NCI-H2227 treated with DMSO at 0.1 percent for 48 hours (cell line): ENCODE data around the gene TRPC4AP.

Experiments
- DNase-seq: peaks from one replicate; lab custom pipeline; 2025; lab: John Stamatoyannopoulos, UW

TRPC4AP gene

DNA sequence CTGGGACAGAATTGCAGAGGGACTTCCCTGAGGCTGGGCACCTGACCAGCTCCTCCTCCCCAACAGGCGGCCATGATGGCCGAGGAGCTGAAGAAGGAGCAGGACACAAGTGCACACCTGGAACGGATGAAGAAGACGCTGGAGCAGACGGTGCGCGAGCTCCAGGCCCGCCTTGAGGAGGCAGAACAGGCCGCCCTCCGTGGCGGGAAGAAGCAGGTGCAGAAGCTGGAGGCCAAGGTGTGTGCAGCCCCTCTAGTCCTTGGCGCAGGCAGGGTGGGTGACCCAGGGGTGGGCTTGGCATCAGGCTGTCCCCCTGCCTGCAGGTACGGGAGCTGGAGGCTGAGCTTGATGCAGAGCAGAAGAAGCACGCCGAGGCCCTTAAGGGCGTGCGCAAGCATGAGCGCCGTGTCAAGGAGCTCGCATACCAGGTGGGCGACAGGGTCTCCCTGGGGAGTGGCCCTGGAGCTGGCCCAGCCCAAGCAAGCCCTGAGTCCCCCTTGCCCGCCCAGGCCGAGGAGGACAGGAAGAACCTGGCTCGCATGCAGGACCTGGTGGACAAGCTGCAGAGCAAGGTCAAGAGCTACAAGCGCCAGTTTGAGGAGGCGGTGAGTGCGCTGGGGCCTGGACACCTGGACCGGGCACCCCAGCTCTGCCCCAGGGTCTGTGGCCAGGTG is 91.5 kb downstream of the TRPC4AP start:
- DNase-seq: no peak

DNA sequence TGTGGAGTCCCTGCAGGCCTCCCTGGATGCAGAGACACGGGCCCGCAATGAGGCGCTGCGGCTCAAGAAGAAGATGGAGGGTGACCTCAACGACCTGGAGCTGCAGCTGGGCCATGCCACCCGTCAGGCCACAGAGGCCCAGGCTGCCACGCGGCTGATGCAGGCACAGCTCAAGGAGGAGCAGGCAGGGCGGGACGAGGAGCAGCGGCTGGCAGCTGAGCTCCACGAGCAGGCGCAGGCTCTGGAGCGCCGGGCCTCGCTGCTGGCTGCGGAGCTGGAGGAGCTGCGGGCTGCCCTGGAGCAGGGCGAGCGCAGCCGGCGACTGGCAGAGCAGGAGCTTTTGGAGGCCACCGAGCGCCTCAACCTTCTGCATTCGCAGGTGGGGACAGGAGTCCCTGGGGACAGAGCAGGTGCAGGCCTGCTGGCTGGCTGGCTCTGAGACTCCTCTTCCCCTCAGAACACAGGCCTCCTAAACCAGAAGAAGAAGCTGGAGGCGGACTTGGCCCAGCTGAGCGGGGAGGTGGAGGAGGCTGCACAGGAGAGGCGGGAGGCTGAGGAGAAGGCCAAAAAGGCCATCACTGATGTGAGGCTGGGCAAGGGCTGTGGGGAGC is 92.2 kb downstream of the TRPC4AP start:
- DNase-seq: no peak

DNA sequence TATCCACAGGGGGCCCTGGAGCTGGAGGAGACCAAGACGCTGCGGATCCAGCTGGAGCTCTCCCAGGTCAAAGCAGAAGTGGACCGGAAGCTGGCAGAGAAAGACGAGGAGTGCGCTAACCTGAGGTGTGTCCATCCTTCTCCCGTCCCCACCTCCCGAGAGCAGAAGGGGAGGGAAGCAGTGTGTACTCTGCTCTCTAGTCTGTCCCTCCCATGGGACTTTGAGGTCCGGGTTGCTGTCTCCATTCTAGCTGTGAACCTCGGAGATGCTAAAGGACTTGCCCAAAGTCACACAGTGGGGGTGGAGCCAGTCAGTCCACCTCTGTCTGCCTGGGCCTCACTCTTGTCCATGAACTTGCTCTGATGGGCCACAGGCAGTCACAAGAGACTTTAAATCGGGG is 92.8 kb downstream of the TRPC4AP start:
- DNase-seq: no peak

DNA sequence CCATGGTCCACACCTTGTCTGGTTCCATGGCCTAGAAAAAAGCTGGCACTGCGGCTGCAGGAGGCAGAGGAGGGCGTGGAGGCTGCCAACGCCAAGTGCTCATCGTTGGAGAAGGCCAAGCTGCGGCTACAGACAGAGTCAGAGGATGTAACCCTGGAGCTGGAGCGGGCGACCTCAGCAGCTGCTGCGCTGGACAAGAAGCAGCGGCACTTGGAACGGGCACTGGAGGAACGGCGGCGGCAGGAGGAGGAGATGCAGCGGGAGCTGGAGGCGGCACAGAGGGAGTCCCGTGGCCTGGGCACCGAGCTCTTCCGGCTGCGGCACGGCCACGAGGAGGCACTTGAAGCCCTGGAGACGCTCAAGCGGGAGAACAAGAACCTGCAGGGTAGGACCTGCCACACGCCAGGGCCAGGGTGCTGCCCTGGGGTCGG is 93.6 kb downstream of the TRPC4AP start:
- no peak for DNase-seq

DNA sequence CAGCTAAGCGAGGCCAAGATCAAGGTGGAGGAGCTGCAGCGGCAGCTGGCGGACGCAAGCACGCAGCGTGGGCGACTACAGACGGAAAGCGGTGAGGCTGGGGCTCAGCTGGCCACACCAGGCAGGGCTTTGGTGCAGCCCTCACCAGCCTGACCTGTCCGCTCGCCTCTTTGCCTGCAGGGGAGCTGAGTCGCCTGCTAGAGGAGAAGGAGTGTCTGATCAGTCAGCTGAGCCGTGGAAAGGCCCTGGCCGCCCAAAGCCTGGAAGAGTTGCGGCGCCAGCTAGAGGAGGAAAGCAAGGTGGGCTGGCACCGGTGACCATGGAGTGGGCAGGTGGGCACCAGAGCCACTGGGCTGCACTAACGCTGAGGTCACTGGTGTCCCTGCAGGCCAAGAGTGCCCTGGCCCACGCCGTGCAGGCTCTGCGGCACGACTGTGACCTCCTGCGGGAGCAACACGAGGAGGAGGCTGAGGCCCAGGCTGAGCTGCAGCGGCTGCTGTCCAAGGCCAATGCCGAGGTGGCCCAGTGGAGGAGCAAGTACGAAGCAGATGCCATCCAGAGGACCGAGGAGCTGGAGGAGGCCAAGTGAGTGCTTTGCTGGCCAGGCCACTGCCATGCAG is 94.2 kb downstream of the TRPC4AP start:
- no peak for DNase-seq

DNA sequence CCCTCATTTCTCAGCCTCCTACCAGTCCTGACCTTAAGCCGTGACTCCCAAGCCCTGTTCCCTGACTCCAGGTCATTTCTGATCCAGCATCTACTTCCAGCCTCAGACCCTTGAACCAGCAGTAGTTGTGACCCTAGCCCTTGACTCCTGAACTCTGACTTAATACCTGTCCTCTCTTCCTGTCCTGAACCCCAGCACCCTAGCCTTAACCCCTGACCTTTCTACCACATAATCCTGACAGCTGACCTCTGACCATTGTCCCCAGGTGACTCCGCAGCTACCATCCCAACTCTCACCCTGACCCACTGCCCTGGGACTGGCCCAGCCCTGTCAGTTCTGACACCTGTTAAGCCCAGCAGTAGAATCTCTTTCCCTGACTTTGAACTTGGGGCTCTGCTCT is 94.8 kb downstream of the TRPC4AP start:
- DNase-seq: no peak

DNA sequence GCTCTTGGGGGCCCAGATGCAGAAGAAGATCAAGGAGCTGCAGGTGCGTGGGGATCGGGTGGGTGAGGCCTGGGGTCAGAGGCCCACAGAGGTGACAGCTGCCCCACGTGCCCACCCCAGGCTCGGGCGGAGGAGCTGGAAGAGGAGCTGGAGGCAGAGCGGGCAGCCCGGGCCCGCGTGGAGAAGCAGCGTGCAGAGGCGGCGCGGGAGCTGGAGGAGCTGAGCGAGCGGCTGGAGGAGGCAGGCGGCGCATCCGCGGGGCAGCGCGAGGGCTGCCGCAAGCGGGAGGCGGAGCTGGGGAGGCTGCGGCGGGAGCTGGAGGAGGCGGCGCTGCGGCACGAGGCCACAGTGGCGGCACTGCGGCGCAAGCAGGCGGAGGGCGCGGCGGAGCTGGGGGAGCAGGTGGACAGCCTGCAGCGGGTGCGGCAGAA is 95.5 kb downstream of the TRPC4AP start:
- no peak for DNase-seq

DNA sequence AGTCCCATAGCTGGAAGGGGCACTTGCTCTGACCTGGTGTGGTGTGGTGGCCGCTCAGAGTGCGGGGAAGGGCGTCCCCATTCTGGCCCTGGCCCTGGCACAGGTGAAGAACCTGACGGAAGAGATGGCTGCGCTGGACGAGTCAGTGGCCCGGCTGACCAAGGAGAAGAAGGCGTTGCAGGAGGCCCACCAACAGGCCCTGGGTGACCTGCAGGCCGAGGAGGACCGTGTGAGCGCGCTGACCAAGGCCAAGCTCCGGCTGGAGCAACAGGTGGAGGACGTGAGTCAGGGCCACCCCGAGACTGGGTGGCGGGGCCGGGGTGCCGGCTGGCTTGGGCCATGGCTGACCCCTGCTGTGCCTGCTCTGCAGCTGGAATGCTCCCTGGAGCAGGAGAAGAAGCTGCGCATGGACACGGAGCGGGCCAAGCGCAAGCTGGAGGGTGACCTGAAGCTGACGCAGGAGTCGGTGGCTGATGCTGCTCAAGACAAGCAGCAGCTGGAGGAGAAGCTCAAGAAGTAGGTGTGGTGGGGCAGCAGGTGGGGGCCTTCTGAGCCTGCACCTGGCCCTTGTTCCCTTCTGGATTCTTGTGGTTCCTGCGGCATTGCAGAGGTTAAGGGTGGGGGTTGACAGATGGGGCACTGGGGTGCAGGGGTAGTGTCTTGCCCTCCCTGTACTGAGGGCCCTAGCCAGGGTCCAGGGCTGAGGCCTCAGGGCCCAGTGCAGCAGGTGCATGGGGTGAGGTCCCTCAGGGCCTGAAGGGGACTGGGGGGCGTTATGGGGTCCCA is 96.2 kb downstream of the TRPC4AP start:
- DNase-seq: no peak

DNA sequence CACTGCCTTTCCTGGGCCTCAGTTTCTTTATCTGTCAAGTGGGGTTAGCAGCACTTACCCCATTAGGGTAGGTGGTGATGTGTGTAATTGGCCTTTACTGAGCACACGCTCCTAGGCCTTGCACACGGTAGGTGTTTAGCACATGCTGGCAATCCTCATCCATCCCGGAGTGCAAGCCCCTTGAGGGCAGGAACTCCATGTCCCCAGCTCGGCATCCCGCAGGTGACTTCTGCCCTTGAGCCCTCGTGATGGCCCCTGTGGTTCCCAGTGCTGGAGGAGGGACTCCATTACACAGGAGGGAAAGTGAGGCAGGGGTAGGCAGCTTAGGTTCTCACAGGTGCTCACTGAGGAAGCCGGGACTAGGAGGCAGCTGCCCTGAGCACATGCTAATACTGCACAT is 96.9 kb downstream of the TRPC4AP start:
- DNase-seq: no peak

DNA sequence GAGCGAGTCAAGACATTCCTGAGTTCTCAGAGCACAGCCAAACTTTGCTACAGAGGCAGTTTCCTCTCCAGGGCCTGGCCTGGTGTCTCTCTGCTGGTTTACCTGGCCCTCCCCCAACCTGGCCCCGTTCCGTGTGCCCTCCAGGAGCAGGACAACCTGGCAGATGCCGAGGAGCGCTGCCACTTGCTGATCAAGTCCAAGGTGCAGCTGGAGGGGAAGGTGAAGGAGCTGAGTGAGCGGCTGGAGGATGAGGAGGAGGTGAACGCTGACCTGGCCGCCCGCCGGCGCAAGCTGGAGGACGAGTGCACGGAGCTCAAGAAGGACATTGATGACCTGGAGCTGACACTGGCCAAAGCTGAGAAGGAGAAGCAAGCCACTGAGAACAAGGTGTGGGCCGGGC is 97.4 kb downstream of the TRPC4AP start:
- no peak for DNase-seq

DNA sequence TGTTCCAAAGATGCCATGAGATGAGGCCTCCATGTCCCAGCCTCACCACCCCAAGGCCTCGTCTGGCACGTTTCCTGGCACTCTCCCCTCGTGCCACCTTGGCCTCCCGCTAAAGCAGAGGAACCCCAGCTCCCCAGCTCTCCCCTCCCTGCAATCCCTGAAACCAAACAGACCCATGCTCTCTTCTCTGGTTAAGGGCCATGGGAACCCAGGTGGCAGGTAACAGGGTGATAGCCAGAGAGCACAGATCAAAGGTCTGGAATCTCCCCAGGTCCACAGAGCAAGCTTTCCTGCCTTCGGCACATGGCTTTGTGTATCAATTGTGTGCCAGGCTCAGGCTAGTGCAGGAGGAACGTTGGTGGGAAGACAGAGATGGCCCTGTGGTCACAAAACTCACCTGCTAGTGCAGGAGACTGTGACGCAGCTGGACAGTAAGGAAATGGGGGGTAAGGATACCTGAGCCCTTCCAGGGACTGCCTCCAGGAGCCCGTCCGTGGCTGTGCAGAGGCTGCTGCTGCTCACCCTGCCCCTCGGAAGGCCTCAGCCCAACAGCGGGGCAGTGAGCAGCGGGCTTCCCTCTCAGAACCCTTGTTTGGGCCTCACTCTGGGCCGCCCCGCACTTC is 98.0 kb downstream of the TRPC4AP start:
- no peak for DNase-seq

DNA sequence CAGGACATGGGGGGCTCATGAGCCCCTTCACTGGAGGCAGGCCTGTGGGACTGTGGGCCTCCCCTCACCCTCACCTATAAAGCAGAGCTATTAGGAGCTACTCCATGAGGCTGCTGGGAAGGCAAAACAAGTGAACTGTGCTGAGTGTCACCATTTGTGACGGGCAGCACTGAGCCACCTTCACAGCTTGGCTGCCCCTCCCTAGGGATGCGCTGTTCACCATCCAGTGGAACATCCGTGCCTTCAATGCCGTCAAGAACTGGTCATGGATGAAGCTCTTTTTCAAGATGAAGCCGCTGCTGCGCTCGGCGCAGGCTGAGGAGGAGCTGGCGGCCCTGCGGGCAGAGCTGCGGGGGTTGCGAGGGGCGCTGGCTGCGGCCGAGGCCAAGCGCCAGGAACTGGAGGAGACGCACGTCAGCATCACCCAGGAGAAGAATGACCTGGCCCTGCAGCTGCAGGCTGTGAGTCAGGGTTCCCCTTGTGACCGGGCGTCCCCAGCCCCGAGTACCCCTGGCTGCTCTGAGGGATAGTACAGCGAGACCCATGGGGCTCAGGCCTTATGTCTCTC is 98.6 kb downstream of the TRPC4AP start:
- DNase-seq: no peak

DNA sequence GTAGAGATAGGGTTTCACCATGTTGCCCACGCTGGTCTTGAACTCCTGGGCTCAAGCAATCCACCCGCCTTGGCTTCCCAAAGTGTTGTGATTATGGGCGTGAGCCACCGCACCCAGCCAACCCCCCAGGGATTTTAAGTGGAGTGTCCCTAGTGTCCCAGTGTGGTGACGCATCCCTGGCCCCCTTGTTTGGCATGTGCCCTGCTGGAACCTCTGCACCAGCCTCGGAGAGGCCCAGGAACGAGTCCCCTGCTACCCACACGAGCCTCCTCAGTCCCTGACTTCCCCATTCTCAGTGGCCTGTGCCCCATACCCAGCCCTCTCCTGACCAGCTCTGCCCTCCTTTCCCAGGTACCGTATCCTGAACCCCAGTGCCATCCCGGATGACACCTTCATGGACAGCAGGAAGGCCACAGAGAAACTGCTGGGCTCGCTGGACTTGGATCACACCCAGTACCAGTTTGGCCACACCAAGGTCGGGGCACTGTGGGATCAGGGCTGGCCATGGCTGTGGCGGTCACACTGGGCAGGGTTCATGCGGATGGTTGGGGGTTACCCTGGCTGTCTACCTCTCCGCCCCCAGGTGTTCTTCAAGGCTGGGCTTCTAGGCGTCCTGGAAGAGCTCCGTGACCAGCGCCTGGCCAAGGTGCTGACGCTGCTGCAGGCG is 99.7 kb downstream of the TRPC4AP start:
- no peak for DNase-seq

DNA sequence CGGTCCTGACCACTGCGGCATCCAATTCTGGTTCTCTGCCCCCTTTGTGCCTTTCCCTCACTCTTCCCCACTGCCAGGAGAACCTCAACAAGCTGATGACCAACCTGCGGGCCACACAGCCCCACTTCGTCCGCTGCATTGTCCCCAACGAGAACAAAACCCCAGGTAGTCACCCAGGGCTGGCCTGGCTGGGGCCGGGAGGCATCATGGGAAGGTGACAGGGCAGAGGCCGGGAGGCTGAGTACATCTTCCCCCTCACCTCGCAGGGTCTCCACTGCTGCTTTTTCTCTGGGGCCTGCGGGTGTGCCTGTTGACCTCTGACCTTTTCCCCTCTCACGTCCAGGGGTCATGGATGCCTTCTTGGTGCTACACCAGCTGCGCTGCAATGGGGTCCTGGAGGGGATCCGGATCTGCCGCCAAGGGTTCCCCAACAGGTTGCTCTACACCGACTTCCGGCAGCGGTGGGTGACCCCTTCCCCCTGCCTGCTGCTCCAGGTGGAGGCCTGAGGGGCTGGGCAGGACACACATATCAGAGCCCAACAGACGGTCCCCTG is 101.9 kb downstream of the TRPC4AP start:
- no peak for DNase-seq

DNA sequence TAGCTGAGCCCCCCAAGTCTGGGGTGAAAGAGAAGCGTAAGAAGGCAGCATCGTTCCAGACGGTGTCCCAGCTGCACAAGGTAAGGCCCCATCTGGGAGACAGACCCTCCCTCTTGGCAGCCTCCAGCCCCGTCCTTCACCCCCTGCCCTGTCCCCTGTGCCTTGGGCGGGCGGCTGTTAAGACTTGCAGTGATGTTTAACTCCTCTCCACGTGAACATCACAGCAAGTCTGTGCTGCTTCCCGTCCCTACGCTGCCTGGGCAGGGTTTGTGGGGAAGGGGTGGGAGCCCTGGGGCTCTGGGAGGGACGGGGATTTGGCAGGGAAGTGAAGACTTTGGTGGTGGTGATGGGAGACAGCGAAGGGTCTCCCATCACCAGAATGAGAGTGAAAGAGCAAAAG is 102.4 kb downstream of the TRPC4AP start:
- no peak for DNase-seq

DNA sequence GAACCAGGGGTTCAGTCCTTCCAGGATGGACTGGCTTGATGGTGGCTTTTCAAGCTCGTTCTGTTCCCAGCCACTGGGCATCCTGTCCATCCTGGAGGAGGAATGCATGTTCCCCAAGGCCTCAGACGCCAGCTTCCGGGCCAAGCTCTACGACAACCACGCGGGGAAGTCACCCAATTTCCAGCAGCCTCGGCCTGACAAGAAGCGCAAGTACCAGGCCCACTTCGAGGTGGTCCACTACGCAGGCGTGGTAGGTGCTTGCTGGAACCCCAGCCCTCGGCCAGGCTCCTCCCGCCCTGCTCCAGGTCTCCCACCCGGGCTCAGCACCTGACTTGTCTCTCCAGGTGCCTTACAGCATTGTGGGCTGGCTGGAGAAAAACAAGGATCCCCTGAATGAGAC is 102.9 kb downstream of the TRPC4AP start:
- no peak for DNase-seq

DNA sequence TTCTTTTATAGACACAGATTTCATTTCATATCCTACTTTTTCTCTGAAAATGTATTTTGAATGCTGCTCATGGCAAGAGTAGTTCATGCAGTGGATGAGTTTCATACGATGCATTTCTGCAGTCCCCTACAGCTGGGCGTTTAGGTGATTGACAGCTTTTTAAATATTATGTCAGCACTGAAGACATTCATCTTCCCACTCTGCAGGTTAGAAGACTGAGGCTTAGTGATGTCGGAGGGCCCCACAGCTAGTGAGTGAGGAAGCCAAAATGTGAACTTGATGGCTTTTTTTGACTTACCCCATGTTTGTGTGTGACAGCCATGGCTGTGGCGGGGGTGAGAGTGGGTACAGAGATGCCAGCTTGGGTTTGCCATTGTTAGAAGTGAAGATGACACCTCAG is 103.5 kb downstream of the TRPC4AP start:
- DNase-seq: no peak

DNA sequence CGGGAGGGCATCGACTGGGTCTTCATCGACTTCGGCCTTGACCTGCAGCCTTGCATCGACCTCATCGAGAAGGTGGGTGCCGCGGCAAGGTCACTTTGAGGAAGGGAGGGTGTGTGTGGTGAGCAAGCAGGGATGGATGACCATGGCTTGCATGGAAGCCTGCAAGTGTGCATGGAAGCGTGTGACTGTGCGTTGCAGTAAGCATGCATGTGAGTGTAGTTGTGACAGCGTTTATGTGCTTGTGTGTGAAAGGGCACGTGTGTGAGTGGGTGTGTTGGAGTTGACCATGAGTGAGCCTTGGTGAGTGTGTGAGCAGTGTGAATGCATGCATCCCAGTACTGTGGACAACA is 104.4 kb downstream of the TRPC4AP start:
- no peak for DNase-seq

DNA sequence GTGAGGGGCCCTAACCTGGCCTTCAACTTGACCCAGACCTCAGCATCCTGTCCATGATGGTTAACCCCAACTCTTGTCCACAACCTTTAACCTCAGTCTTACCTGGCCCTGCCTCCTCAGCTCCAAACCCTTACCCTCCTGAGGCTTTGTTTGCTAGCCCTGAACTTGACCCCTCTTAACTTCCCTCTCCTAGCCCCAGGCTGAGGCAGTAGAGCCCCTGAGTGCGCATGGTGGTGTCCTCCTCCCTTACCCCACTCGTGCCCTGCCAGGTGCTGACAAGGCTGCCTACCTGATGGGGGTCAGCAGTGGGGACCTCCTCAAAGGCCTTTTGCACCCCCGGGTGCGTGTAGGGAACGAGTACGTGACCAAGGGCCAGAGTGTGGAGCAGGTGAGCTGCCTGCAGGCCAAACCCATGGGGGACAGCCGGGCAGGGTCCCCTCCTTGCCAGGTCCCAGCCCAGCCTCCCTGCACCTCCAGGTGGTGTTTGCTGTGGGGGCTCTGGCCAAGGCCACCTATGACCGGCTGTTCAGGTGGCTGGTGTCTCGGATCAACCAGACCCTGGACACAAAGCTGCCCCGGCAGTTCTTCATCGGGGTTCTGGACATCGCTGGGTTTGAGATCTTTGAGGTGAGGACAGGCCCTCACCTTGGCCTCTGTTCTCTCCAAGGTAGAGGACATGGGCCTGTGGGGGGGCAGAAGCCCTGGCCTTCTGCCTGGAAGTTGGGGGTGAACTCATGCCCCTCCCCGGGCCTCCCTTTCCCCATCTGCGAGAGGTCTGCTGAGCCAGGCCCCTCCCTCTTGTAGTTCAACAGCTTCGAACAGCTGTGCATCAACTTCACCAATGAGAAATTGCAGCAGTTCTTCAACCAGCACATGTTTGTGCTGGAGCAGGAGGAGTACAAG is 105.1 kb downstream of the TRPC4AP start:
- DNase-seq: no peak
